NCI-H1417 (cell line): Measurements from ENCODE around the gene FGF12.

Experiments used
- DNase-seq, 3 experiments: peaks; one replicate each; lab custom pipeline; 2025; lab: John Stamatoyannopoulos, UW

Gene FGF12

DNA sequence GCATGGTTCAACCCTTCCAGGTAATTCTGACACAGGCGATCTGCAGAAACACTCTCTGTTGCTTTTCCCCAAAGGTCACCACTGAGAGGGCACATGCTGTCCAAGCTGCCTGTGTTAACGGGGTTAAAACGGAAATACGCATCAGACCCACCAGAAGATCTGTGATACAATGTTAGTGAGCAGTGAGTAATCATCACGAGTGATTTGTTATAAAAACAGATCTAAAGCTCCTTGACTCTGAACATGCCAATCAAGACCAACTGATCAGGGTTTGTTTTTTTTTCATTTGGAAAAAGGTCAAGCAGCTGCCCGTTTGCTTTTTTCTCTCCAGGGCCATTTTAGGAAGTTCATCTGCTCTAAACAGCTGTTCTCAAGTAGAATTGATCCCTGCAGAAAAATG is 43.2 kb downstream of the FGF12 start:
- no peak for DNase-seq

GRCh38 chr3:192675958-192676649 is 51.2 kb downstream of the FGF12 start:
- no peak for DNase-seq

- DNase-seq = no peak
These were observed 71.7 kb downstream of the FGF12 start for GRCh38 chr3:192655628-192656027.

DNA sequence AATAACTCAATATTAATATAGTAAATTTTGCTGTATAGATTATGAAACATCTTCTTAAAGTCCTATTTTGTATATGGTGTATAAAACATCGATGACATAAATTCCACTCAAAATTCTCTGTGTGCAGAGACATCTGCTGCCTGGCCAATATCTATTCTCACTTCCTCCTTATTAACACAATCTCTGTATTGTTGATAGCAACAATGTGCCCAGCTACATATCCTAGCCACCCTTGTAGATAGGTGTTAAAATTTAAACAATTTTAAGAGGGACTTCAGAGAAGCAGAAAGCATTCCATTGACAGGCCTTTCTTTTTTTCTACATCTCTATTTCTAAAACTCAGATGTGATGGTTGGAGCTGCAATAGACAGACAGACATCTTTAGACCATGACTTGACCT is 72.3 kb downstream of the FGF12 start:
- DNase-seq = no peak

- DNase-seq = no peak
These were observed 73.5 kb downstream of the FGF12 start for GRCh38 chr3:192653862-192654261.

GRCh38 chr3:192652727-192653126 is 74.6 kb downstream of the FGF12 start:
- no peak for DNase-seq

DNA sequence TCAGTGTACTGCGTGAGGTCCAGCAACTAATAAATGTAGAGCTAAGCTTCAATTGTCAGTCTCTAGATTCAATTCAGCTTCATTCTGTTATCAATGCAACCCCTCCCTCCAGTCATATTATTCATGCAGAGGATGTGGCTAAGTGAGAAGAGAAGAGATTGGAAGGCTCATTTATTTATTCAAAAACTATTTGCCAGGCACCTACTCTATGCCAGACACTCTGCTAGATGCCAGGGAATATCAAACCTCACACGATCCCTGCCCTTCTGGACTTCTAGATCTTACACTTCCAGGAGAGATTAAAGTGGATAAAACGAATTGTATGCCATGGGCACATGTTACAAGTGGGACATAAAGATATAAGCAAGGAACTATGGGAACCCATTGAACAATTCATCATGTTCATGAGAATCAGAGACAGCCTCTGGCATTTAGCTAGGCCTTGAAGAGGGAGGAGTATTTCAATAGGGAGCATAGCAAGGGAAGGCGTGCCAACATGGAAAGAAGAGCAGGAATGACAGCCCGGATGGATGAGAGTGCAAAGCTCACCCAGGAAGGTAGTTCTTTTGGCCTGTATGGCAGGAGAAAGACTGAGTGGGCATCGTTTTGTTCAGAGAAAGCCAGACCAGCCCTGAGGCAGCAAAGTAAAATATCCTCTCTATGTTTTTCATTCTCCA is 75.4 kb downstream of the FGF12 start:
- DNase-seq = no peak

- DNase-seq = peak in 1 of 3 experiments; percentile 22
These were observed 81.9 kb downstream of the FGF12 start for GRCh38 chr3:192645437-192645836.

- peak in 1 of 3 experiments; percentile 9 for DNase-seq
These were observed 84.7 kb downstream of the FGF12 start for GRCh38 chr3:192642651-192643050.

GRCh38 chr3:192641919-192642318 is 85.4 kb downstream of the FGF12 start:
- DNase-seq = no peak

DNA sequence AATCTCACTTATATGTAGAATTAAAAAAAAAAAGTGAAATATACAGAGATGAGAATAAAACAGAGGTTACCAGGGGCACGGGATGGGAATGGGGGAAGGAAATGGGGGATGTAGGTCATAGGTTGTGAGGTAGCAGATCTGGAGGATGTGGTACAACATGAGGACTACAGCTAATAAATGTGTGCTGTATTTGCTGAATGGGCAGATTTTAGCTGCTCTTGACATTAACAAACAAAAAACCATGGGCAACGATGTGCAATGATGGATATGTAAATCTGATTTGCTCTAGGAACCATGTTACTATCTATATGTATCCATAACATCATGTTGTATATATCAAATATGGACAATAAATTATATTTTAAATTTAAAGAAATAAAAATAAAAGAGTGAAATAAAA is 87.4 kb downstream of the FGF12 start:
- DNase-seq = no peak

- peak in 1 of 3 experiments; percentile 33 for DNase-seq
These were observed 89.5 kb downstream of the FGF12 start for GRCh38 chr3:192637803-192638202.

DNA sequence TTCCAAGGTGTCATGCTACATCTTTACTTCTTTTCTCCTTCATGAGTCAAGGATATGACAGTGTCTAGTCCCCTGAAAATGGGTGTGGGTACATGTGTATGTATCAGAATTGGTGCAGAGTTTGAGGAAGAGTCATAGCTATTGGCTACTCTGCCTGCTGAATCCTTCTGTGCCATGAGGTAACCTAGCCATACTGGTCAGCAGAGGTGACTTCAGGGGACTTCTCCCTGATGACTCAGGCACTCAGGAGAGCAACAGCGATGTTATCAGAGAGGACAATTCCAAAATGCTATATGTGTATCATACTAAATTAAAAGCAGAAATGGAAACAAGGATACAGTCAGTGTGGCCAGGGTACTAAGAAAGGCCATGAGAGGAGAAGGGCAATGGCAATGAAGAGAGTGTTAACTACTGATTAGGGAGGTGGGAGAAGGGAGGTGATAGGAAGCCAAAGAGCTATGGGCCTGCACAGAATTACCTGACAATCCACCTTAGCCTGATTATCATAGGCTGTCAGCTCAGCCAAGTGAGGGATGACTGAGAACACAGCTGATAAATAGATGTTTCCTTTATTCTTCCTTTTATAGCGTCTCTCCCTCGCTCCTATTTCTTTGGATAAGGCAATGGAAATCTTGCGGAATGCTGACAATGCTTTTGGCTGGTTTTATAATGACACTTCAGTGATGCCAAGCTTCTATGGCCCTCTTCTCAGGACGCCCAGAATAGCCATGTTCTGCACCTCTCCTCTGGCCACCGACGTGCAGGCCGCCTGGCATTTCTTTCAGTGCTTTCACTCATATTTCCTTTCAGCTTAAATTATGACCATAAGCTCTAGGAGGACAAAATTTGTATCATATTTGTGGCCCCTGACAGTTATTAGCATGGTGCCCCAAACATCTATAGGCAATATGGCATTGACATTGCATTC is 90.6 kb downstream of the FGF12 start:
- DNase-seq = no peak

DNA sequence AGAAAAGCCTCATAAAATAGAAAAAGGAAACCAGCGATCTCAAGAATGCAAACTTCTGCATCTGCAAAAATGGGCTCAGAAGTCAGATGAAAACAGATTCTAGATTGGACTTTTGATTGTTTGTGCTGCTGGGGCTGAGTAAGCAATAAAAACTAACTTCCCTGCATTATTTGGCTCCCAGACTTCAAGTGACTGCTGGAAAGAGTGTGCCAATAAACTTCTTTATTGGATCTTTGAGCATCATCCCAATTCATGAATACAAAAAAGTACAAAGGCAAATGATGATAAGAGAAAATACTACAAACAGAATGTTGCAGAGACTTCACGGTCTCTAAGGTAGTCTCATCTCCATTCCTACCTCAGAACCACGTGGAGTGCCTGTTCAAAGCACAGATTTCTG is 97.9 kb downstream of the FGF12 start:
- DNase-seq = no peak

- no peak for DNase-seq
These were observed 105.4 kb downstream of the FGF12 start for GRCh38 chr3:192621909-192622308.

DNA sequence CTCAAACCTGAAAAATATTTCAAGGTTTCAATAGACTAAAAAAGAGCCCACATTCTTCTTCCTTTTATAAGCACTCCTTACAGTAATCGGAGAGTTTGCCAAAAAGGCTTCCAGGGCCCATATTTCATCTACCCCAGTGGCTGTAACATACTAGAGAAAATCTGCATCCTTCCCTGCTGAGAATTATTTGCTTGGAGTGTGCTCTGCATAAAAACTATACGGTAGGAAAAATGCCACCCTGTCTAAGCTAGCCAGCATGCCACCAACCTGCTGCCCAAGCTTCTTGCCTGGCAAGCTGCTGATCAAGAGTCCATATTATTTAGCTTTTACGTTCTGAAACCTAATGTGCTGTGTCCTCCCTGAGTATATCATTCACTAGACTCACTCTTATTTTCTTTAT is 107.1 kb downstream of the FGF12 start:
- no peak for DNase-seq

- DNase-seq = no peak
These were observed 115.9 kb downstream of the FGF12 start for GRCh38 chr3:192611411-192611810.

- no peak for DNase-seq
These were observed 118.4 kb downstream of the FGF12 start for GRCh38 chr3:192608726-192609600.

DNA sequence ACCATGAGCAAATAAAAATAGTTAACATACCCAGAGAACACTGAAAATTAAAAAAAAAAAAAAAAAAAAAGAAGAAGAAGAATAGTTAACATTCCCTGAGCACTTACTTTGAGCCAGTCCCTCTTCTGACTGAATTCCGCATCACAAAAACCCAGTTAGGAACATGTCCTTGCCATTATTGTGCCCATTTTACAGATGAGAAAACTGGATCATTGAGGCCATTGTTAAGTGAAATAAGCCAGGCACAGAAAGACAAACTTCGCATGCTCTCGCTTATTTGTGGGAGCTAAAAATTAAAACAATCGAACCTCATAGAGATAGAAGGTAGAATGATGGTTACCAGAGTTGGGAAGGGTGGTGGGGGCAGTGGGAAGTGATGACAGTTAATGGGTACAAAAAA is 119.5 kb downstream of the FGF12 start:
- DNase-seq = no peak

DNA sequence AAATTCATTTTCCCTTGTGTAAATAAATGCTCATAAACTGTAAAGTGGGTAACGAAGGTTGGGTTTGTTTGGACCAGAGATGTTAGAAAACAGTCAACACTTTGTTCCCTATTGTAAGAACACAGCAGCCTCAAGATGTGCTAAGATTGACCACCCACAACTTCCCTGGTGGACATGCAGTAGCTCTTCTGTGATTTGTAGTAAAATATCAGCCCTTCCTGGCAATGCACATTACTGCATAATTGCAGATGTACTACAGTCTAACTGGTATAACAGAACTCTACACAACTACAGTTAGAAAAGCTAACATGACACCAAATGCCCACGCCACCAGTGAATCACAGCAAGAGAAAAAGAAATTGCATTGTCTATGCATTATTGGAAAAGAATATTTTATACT is 129.4 kb downstream of the FGF12 start:
- no peak for DNase-seq

GRCh38 chr3:192597506-192597905 is 129.8 kb downstream of the FGF12 start:
- peak in 1 of 3 experiments; percentile 37 for DNase-seq

- DNase-seq = no peak
These were observed 148.6 kb downstream of the FGF12 start for GRCh38 chr3:192578729-192579128.
